T-helper 1 cell treated with Interleukin-12 subunit alpha and Interleukin-12 subunit beta and Interleukin-4 antibody, amounts not matched to agents 30 ng/mL and 1 ng/mL, for 36 hours (primary cell): ENCODE measurements around the gene EPB41L4B. TPM values are rescaled to one million over a fixed set of nuclear protein-coding genes. Genes with fewer than 3 reads are reported as not detected.
"Not testable (repeated sequence)": the region's sequence is repeated elsewhere in the genome, so short reads cannot be mapped to it uniquely, and the experiment has no call there.

Source experiments
- intact Hi-C: fragments of 100-400 bp; cut with micrococcal nuclease; formaldehyde crosslinking; loops from one replicate; pipeline ENCODE4 v1.15.1; 2024
- total RNA-seq: library from RNA; stranded (reverse); gene quantifications from 2 replicates; pipeline ENCODE4 v1.2.3, GENCODE V29; 2022

The EPB41L4B gene
- total RNA-seq, 1 donor from 2014 or later: 0.56 TPM

DNA sequence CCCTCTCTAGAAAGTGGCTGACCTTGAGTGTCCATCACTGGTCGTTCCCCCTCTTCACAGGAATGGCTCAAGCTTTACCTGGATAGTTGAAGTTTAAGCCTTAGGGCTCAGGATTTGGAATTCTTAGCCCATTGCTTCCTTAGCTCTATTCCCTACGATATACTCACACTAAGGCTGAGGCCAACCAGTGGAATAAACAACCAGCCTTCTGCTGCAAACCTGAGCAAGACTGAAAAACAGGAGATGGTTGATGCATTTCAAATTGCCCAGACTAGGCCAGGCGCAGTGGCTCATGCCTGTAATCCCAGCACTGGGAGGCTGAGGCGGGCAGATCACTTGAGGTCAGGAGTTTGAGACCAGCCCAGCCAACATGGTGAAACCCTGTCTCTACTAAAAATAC is 194.2 kb downstream of the EPB41L4B start:
- intact Hi-C loops: not testable (repeated sequence)

GRCh38 chr9:109124121-109124520 is 196.7 kb downstream of the EPB41L4B start:
- intact Hi-C loops: no loop called here

- intact Hi-C loops: no loop called here
Measured at GRCh38 chr9:109122726-109123621, 197.9 kb downstream of the EPB41L4B start.

Other genes with a start within 250 kb of the EPB41L4B start
- 26.9 and 30.5 TPM in 2 replicates for gene TMEM245, start 201.1 kb downstream of the EPB41L4B start, total RNA-seq
- gene FRRS1L, start 153.8 kb downstream of the EPB41L4B start, total RNA-seq: not detected in 2 replicates
- gene PTPN3, start 177.2 kb upstream of the EPB41L4B start, total RNA-seq: 2.1 and 2.8 TPM in 2 replicates